ENCODE measurements around the gene TCF4.

DNA sequence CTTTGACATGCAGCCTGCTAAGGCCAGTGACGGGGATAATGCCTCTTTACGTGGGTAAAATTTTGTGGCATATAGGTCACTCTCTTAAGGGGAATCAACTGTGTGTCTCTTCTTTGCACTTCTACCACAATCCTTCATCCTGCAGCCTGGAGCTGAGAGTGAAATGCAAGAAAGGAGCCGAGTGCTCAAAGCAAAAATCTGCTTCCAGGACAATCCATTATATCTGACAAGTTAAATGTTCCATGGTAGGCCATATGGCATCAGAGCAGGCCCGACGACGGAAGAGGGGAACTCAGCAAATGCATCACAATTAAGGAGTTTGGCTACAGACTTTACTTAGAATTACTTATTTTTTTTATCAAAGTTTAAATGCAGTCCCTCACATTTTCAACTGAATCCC lies 171.2 kb downstream of the TCF4 start:
- TF ChIP-seq EZH2phosphoT487 (IDR thresholded peaks at IDR 0.05; ENCODE audit: borderline replicate concordance, low read length) = no peak
- no peak for TF ChIP-seq CTCF (IDR thresholded peaks at IDR 0.05; ENCODE audit: low read depth, low read length, poor library complexity, severe bottlenecking)

Measured in DOHH2 (cell line).